ENCODE measurements around the gene DOK4. TPM values are rescaled to one million over a fixed set of nuclear protein-coding genes. Genes with fewer than 3 reads are reported as not detected.

Gene DOK4
- total and polyA plus RNA-seq, 4 donors = 26.4 to 54.1 (median 40.0) TPM

DNA sequence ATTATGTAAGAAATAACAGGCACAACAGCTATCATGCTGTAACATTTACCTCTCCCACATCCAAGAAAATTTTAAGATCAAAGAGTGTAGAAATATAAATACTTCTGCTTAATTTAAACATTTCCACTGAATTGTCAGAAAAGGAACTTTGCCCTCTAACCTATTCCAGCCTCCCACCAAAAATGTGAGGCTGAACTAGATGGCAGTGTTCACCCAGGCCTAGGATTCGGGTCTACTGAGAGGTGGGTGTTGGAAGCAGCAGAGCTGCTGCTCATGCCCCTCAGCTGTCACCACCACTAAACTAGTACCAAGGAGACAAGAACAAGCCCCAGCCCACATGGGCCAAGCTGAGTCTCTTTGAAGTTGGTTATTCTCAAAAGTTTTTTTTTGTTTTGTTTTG, 50.5 kb downstream of the DOK4 start:
- no peaks in the 10 kb centered on the region for H3K9me3 ChIP-seq (ENCODE audit: control insufficient read depth, low read length)
- 80 to 93% methylated on average over 1 of the region's 1 CpG for whole genome bisulfite sequencing, 2 donors
- H3K4me1 ChIP-seq (ENCODE audit: control insufficient read depth in 1 of 2, insufficient read depth in 2 of 2, low read length in 2 of 2) = no peaks in the 10 kb centered on the region
- DNase-seq (no peak), ATAC-seq (ENCODE audit: low FRiP score) (no peak)
- H3K36me3 ChIP-seq (ENCODE audit: control insufficient read depth in 1 of 2, insufficient read depth in 2 of 2, low read length in 1 of 2) = peaks cover 2 to 19% of the 10 kb centered on the region in 2 donors
- no peak overlapping the region for H3K4me3 ChIP-seq (ENCODE audit: low read length in 2 of 2)
- no peaks in the 10 kb centered on the region for H3K27me3 ChIP-seq (ENCODE audit: control insufficient read depth in 1 of 2, insufficient read depth in 2 of 2, low read length in 1 of 2)
- H3K27ac ChIP-seq (ENCODE audit: low read depth in 1 of 2, low read length in 2 of 2) = no peak overlapping the region
- intact Hi-C loops (cut with DNase I) = no loop called here

DNA sequence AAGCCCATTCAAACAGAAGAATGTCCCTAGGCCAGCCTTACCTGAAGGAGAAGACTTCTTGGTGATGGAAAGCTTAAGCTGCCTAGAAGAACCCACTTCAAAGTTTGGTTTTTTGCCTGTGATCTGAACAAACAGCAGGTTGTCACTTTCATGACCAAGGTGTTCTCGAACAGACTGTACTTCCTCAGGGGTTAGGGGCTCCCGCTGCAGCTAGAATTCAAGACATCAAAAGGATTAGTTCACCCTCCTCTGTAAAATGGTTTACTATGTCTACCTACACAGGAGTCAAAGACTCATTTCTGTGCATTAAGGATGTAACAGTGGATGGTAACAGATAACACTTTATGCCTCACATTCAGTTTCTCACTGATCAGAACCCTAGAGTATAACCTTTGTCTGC, 52.3 kb downstream of the DOK4 start:
- intact Hi-C loops (cut with DNase I) = no loop called here
- ATAC-seq (ENCODE audit: low FRiP score) = no peak
- Histone ChIP-seq H3K27me3 (ENCODE audit: control insufficient read depth in 1 of 2, insufficient read depth in 2 of 2, low read length in 1 of 2) (no peaks in the 10 kb centered on the region), H3K27ac (ENCODE audit: low read depth in 1 of 2, low read length in 2 of 2) (no peak overlapping the region), H3K36me3 (ENCODE audit: control insufficient read depth in 1 of 2, insufficient read depth in 2 of 2, low read length in 1 of 2) (peaks cover 4 to 20% of the 10 kb centered on the region in 2 donors), H3K9me3 (ENCODE audit: control insufficient read depth, low read length) (no peaks in the 10 kb centered on the region), H3K4me1 (ENCODE audit: control insufficient read depth in 1 of 2, insufficient read depth in 2 of 2, low read length in 2 of 2) (no peaks in the 10 kb centered on the region), H3K4me3 (ENCODE audit: low read length in 2 of 2) (no peak overlapping the region)
- no peak for DNase-seq
- WGBS, 2 donors = 95 to 96% methylated on average over 2 of the region's 2 CpGs

DNA sequence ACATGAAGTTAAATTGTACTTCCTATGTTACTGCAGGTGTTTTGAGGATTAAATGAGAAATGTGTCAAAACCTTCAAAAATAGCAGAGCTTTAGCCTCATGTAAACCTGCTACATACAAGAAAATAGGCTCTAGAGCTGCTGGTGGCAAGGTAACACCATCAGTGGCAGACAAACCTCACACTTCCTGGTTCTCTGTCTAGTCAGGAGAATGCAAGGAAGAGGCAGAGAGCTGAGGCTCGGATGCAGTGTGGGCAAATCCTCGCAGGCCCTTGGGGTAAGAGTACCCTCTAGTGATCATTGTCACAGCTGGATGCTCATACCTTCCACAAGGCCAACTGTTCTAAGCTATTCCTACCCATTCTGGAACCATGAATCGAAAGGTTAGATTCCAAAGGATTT, 53.3 kb downstream of the DOK4 start:
- DNase-seq = no peak

GRCh38 chr16:57432505-57432904, 53.8 kb downstream of the DOK4 start:
- no peak for ATAC-seq (ENCODE audit: low FRiP score)
- no peaks in the 10 kb centered on the region for H3K9me3 ChIP-seq (ENCODE audit: control insufficient read depth, low read length)
- intact Hi-C loops (cut with DNase I) = no loop called here

More for the DNA sequence above, 53.3 kb downstream of the DOK4 start:
- no peaks in the 10 kb centered on the region for H3K9me3 ChIP-seq (ENCODE audit: control insufficient read depth, low read length)
- H3K4me1 ChIP-seq (ENCODE audit: control insufficient read depth in 1 of 2, insufficient read depth in 2 of 2, low read length in 2 of 2) = no peaks in the 10 kb centered on the region
- no peak for ATAC-seq (ENCODE audit: low FRiP score)
- no peak overlapping the region for H3K27ac ChIP-seq (ENCODE audit: low read depth in 1 of 2, low read length in 2 of 2)
- 89 to 93% methylated on average over 3 of the region's 3 CpGs for WGBS, 2 donors
- H3K36me3 ChIP-seq (ENCODE audit: control insufficient read depth in 1 of 2, insufficient read depth in 2 of 2, low read length in 1 of 2) = peaks cover 4 to 22% of the 10 kb centered on the region in 2 donors
- no peaks in the 10 kb centered on the region for H3K27me3 ChIP-seq (ENCODE audit: control insufficient read depth in 1 of 2, insufficient read depth in 2 of 2, low read length in 1 of 2)
- no peak overlapping the region for H3K4me3 ChIP-seq (ENCODE audit: low read length in 2 of 2)
- intact Hi-C loops (cut with DNase I) = no loop called here

GRCh38 chr16:57430955-57431354, 55.3 kb downstream of the DOK4 start:
- H3K4me1 ChIP-seq (ENCODE audit: control insufficient read depth in 1 of 2, insufficient read depth in 2 of 2, low read length in 2 of 2) = no peaks in the 10 kb centered on the region
- no peaks in the 10 kb centered on the region for H3K27me3 ChIP-seq (ENCODE audit: control insufficient read depth in 1 of 2, insufficient read depth in 2 of 2, low read length in 1 of 2)
- peaks cover 4 to 20% of the 10 kb centered on the region in 2 donors for H3K36me3 ChIP-seq (ENCODE audit: control insufficient read depth in 1 of 2, insufficient read depth in 2 of 2, low read length in 1 of 2)
- ATAC-seq (ENCODE audit: low FRiP score) (no peak), DNase-seq (no peak)
- intact Hi-C loops (cut with DNase I) = no loop called here
- no peak overlapping the region for H3K4me3 ChIP-seq (ENCODE audit: low read length in 2 of 2)
- WGBS, 2 donors = 84 to 85% methylated on average over 5 of the region's 5 CpGs
- no peak overlapping the region for H3K27ac ChIP-seq (ENCODE audit: low read depth in 1 of 2, low read length in 2 of 2)
- H3K9me3 ChIP-seq (ENCODE audit: control insufficient read depth, low read length) = no peaks in the 10 kb centered on the region

More at GRCh38 chr16:57432505-57432904, 53.8 kb downstream of the DOK4 start:
- Histone ChIP-seq H3K4me1 (ENCODE audit: control insufficient read depth in 1 of 2, insufficient read depth in 2 of 2, low read length in 2 of 2) (no peaks in the 10 kb centered on the region), H3K4me3 (ENCODE audit: low read length in 2 of 2) (no peak overlapping the region), H3K27me3 (ENCODE audit: control insufficient read depth in 1 of 2, insufficient read depth in 2 of 2, low read length in 1 of 2) (no peaks in the 10 kb centered on the region), H3K27ac (ENCODE audit: low read depth in 1 of 2, low read length in 2 of 2) (no peak overlapping the region), H3K36me3 (ENCODE audit: control insufficient read depth in 1 of 2, insufficient read depth in 2 of 2, low read length in 1 of 2) (peaks cover 4 to 22% of the 10 kb centered on the region in 2 donors)
- DNase-seq = no peak
- 92 to 97% methylated on average over 2 of the region's 2 CpGs for WGBS, 2 donors

GRCh38 chr16:57427824-57428223, 58.5 kb downstream of the DOK4 start:
- peaks cover 2 to 14% of the 10 kb centered on the region in 2 donors for H3K36me3 ChIP-seq (ENCODE audit: control insufficient read depth in 1 of 2, insufficient read depth in 2 of 2, low read length in 1 of 2)
- intact Hi-C loops (cut with DNase I) = loop anchor here in 1 of 2 donors (10.0 kb wide), 1 partner anchor 343 kb away; no protein-coding TSS in a partner anchor
- H3K4me1 ChIP-seq (ENCODE audit: control insufficient read depth in 1 of 2, insufficient read depth in 2 of 2, low read length in 2 of 2) = no peaks in the 10 kb centered on the region
- H3K4me3 ChIP-seq (ENCODE audit: low read length in 2 of 2) = no peak overlapping the region
- no peak overlapping the region for H3K27ac ChIP-seq (ENCODE audit: low read depth in 1 of 2, low read length in 2 of 2)
- no peaks in the 10 kb centered on the region for H3K9me3 ChIP-seq (ENCODE audit: control insufficient read depth, low read length)
- DNase-seq (no peak), ATAC-seq (ENCODE audit: low FRiP score) (no peak)
- no peaks in the 10 kb centered on the region for H3K27me3 ChIP-seq (ENCODE audit: control insufficient read depth in 1 of 2, insufficient read depth in 2 of 2, low read length in 1 of 2)

DNA sequence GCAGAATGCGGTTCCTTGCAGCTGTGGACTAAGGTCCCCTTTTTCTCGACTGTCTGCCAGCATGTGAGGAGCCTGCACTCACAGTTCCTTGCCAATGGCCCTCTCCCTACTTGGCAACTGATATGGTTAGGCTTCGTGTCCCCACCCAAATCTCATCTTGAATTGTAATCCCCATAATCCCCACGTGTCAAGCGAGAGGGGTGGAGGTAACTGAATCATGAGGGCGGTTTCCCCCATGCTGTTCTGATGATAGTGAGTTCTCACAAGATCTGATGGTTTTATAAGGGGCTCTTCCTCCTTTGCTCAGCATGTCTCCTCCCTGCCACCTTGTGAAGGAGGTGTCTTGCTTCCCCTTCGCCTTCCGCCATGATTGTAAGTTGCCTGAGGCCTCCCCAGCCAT, 59.0 kb downstream of the DOK4 start:
- H3K4me3 ChIP-seq (ENCODE audit: low read length in 2 of 2) = no peak overlapping the region
- WGBS, 2 donors = 79 to 81% methylated on average over 8 of the region's 8 CpGs
- peaks cover 2 to 11% of the 10 kb centered on the region in 2 donors for H3K36me3 ChIP-seq (ENCODE audit: control insufficient read depth in 1 of 2, insufficient read depth in 2 of 2, low read length in 1 of 2)
- intact Hi-C loops (cut with DNase I) = loop anchor here in 1 of 2 donors (10.0 kb wide), 1 partner anchor 343 kb away; no protein-coding TSS in a partner anchor
- H3K4me1 ChIP-seq (ENCODE audit: control insufficient read depth in 1 of 2, insufficient read depth in 2 of 2, low read length in 2 of 2) = no peaks in the 10 kb centered on the region
- no peaks in the 10 kb centered on the region for H3K9me3 ChIP-seq (ENCODE audit: control insufficient read depth, low read length)
- ATAC-seq (ENCODE audit: low FRiP score) (no peak), DNase-seq (no peak)
- no peak overlapping the region for H3K27ac ChIP-seq (ENCODE audit: low read depth in 1 of 2, low read length in 2 of 2)
- H3K27me3 ChIP-seq (ENCODE audit: control insufficient read depth in 1 of 2, insufficient read depth in 2 of 2, low read length in 1 of 2) = no peaks in the 10 kb centered on the region

GRCh38 chr16:57426356-57426755, 59.9 kb downstream of the DOK4 start:
- no peaks in the 10 kb centered on the region for H3K9me3 ChIP-seq (ENCODE audit: control insufficient read depth, low read length)
- peaks cover 2 to 8% of the 10 kb centered on the region in 2 donors for H3K36me3 ChIP-seq (ENCODE audit: control insufficient read depth in 1 of 2, insufficient read depth in 2 of 2, low read length in 1 of 2)
- no peak for ATAC-seq (ENCODE audit: low FRiP score)
- WGBS, 2 donors = 67 to 70% methylated on average over 7 of the region's 7 CpGs
- DNase-seq = no peak
- no peaks in the 10 kb centered on the region for H3K4me1 ChIP-seq (ENCODE audit: control insufficient read depth in 1 of 2, insufficient read depth in 2 of 2, low read length in 2 of 2)
- H3K27ac ChIP-seq (ENCODE audit: low read depth in 1 of 2, low read length in 2 of 2) = no peak overlapping the region
- H3K27me3 ChIP-seq (ENCODE audit: control insufficient read depth in 1 of 2, insufficient read depth in 2 of 2, low read length in 1 of 2) = no peaks in the 10 kb centered on the region
- H3K4me3 ChIP-seq (ENCODE audit: low read length in 2 of 2) = no peak overlapping the region
- intact Hi-C loops (cut with DNase I) = loop anchor here in 1 of 2 donors (10.0 kb wide), 1 partner anchor 342 kb away; no protein-coding TSS in a partner anchor

DNA sequence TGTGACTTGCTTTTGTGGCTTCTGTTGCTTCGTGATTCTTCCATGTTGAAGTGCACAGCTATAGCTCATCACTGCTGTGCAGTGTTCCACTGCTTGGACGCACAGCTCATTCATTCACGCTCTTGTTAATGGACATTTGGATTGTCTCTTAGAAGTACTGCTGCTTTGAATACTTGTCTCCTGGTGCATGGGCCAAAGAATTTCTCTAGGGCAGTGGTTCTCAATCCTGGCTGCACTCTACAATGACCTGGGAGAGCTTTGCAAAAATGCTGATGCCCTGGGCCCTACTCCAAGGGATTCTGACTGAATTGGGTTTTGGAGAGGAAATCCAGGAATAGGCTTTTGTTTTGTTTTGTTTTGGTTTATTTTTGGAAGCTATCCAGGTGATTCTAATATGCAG, 61.7 kb downstream of the DOK4 start:
- 65 to 66% methylated on average over 3 of the region's 3 CpGs for WGBS, 2 donors
- Histone ChIP-seq H3K27ac (ENCODE audit: low read depth in 1 of 2, low read length in 2 of 2) (no peak overlapping the region), H3K4me3 (ENCODE audit: low read length in 2 of 2) (no peak overlapping the region), H3K9me3 (ENCODE audit: control insufficient read depth, low read length) (no peaks in the 10 kb centered on the region), H3K36me3 (ENCODE audit: control insufficient read depth in 1 of 2, insufficient read depth in 2 of 2, low read length in 1 of 2) (peaks cover 0 to 2% of the 10 kb centered on the region in 2 donors), H3K27me3 (ENCODE audit: control insufficient read depth in 1 of 2, insufficient read depth in 2 of 2, low read length in 1 of 2) (no peaks in the 10 kb centered on the region), H3K4me1 (ENCODE audit: control insufficient read depth in 1 of 2, insufficient read depth in 2 of 2, low read length in 2 of 2) (no peaks in the 10 kb centered on the region)
- no peak for ATAC-seq (ENCODE audit: low FRiP score)
- intact Hi-C loops (cut with DNase I) = loop anchor here in 1 of 2 donors (10.0 kb wide), 1 partner anchor 340 kb away; no protein-coding TSS in a partner anchor
- no peak for DNase-seq

Data from aorta (tissue), 5 donors.